Embryonic facial prominence (tissue), 1 donor: Measurements from ENCODE around the gene ROBO1.
"Not testable (repeated sequence)": the region's sequence is repeated elsewhere in the genome, so short reads cannot be mapped to it uniquely, and the experiment has no call there.

Experiments
- DNase-seq: peaks from one replicate; pipeline ENCODE4 v3.0.0-alpha.2; 2016; ENCODE audit errors: extremely low spot score

ROBO1 gene

DNA sequence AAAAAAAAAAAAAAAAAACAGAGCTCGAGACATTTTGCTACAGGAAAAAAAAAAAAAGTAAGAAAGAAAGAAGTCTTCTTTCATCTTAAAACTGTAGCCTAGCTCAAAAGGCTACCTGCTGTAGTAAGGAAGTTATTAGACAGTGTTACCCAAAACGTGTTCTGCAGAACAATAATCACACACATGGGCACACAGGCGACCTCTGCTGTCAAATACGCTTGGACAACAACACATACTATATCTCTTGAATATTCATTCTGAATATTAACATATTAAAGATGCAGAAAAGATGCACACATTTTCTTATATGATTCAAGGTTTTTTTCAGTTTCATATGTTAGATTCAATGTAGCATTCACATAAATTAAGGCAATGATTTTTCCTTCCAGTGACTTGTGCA, 215.8 kb downstream of the ROBO1 start:
- DNase-seq, result no peak

DNA sequence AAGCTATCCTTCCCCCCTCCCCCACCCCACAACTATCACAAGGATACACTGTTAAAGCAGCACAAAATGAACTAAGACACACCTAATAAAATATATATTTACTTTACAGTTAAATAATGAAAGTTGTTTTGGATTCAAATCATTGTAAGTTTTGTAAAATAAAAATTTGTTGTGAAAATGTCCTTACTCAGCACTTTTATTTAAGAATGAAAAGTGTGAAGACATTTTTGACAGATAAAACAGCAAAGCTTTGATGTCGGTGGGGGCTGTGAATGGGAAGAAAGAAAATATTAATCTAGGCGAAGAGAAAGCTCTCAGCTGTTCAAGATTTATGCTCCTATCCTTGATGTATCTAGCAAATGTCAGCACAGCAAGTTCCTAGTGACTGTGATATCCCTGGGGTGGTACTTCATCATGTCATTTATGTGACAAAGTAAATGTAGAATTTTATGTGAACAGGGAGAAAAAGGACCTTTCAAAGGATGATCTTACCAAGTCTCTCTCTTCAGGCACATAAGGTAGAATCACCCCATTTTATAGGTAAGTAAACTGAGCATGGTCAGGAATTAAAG, 216.4 kb downstream of the ROBO1 start:
- DNase-seq, result no peak

- DNase-seq, result no peak
Measured at GRCh38 chr3:79543218-79543982, 224.4 kb downstream of the ROBO1 start.

DNA sequence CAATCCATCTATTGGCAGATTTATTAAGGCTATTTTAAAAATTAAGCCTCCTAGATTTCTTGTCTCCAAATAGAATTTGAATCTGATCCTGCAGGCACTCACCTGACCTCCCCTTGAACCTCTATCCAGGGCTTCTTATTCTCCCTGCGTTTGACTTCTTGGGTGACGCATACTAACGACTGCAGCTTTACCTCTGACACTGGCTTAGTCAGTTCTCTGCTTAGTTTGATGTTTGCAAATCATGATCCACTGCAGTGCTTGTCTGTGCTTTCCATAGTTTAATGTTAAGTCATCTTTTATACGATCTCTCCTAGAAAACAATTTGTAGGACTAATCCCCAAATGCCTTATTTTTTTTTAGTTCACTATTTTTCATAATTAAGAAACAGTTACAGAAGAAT, 233.1 kb downstream of the ROBO1 start:
- DNase-seq, result no peak

GRCh38 chr3:79531566-79532295, 236.1 kb downstream of the ROBO1 start:
- DNase-seq, result no peak

- DNase-seq, result peak; percentile 16
Measured at GRCh38 chr3:79521221-79521848, 246.5 kb downstream of the ROBO1 start.

DNA sequence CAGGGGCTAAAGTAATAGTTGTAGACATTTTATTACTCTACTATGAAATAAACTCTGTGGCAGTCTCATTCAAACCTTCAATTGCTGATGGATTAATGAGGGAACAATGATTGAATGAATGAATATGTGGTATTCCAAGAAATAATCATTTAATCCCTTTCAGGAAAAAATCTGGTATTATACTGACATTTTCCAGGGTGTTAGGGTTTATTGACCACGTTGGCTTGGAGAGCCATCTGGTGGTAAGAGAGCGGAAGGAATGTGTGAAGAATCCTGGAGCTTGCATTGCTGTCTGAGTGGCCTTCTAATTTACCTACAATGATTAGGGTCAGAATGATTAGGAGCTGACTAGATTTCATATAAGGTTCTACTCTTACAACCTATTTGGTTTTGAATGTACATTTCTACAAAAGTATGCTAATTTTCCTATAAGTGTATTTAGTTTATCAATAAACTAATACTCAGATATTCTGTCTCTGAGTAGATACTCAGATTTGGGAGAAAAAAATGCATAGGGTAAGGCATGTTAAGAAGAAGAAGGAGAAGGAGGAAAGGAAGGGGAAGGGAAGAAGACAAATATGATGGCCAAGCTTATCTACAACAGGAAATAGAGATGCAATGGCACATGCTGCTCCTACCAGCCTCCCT, 249.9 kb downstream of the ROBO1 start:
- no peak for DNase-seq

DNA sequence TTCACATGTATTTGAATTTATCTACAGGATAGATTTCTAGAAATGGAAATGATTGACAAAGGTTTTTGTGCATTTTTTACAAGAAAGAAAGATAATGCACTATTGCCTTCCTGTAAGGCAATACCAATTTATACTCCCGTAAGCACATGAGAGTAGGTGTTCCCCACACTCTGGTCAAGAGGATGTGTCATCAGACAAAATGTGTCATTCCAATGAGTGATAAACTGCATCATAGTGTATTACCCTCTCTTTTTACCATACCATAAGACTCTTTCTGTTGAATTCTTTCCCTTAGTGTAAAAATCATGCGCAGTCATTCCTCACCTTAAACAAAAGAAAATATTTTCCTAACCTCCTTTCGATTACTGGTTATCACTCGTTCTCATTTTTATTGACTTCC, 251.0 kb downstream of the ROBO1 start:
- DNase-seq, result no peak

- no peak for DNase-seq
Measured at GRCh38 chr3:79515072-79515471, 252.7 kb downstream of the ROBO1 start.

DNA sequence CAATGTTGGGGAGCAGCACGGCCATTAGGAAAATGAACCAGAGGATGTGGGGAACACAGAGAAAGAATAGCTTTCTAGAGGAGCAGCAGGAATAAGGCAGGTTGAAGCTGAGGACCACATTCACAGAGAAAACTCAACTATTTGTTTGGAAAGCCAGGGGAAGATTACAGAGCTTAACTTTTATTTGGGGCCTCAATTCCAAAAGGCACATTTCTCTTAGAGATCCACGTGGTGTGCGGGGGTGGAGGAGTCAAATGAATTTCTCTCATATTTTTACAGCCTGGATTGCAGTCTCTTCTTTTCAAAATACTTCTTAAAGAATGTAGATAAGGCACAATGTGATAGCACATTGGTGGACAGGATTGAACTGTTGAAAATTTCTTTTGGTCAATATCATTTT, 253.7 kb downstream of the ROBO1 start:
- DNase-seq, result no peak

DNA sequence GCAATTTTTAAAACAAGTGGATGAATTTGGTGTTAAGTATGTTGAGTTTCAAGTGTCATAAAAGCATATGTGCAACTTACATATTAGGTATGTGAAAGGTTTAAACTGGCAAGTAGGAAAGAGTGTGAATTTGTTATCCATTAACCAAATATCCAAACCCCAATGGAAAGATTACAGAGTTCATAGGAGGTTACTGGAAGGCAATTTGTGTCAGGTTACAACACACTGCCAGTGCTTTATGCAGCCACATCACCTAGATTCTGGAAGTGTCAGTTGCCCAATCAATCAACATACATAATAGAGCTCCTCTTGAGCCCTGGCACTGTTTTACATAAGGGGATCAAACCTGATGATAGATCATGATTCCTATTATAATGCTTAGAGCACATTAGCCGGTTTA, 261.0 kb downstream of the ROBO1 start:
- no peak for DNase-seq

DNA sequence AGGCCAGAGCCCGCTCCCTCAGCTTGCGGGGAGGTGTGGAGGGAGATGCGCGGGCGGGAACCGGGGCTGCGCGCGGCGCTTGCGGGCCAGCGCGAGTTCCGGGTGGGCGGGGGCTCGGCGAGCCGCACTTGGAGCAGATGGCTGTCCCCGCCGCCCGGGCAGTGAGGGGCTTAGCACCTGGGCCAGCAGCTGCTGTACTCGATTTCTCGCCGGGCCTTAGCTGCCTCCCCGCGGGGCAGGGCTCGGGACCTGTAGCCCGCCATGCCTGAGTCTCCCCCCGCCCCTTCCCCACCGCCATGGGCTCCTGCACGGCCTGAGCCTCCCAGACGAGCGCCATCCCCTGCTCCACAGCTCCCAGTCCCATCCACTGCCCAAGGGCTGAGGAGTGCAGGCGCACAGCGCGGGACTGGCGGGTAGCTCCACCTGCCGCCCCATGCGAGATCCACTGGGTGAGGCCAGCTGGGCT, 265.5 kb downstream of the ROBO1 start:
- DNase-seq, result not testable (repeated sequence)

DNA sequence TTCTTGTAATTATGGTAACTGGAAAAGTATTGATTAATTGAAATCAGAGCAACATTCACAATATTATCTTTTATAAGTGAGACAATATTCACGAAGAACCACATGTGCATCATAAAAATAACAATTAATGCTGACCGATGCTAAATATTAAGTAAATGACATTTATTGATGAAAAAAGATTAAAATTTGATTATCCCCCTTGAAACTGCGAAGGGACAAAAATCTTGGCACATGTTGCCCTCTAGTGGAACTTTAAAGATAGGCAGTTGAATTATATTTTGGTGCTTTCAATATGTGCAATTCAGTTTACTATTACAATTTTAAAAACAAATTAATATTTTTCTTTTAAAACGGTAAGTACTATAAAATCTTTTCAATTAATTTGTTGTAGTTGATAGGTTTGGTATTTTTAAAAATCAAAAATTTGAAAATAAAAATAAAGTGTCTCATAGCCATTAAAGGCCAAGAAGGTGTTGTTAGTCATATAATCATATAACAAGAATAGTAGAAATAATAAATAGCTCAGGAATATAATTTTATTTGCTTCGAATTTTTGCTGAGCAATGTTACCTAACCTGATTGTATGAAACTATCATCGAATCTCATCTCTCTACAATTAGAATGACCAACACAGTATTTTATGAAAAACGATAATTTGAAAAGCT, 270.2 kb downstream of the ROBO1 start:
- no peak for DNase-seq

DNA sequence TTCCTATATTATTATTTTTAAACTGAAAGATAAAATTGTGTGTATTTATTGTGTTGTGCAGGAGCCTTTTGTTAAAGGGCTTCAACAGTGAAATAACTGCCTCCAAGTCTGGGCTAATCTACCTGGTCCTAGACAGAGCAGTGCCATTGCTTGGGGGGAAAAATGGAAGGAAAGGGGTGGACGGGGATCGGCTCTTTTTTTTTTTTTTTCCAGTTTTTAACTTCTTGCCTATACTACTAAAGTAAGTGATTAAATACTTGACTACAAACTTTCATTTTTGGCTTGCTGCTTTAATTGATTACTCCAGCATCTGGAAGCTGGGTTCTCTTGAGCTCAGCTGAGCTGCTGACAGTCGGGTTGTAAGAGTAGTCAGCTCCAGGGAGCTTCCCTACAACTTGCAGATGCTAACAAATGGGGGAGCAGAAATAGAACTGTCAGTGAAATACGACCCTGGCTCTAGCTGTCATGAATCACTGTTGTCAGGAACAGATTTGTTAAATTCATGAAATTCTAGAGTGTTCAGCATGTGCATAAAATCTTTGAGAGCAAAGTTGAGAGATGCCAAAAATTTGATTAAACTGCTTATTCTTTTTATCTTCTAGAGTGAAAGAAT, 276.7 kb downstream of the ROBO1 start:
- DNase-seq, result peak; percentile 20

- DNase-seq, result no peak
Measured at GRCh38 chr3:79490165-79491028, 277.4 kb downstream of the ROBO1 start.

- no peak for DNase-seq
Measured at GRCh38 chr3:79488407-79488806, 279.4 kb downstream of the ROBO1 start.

DNA sequence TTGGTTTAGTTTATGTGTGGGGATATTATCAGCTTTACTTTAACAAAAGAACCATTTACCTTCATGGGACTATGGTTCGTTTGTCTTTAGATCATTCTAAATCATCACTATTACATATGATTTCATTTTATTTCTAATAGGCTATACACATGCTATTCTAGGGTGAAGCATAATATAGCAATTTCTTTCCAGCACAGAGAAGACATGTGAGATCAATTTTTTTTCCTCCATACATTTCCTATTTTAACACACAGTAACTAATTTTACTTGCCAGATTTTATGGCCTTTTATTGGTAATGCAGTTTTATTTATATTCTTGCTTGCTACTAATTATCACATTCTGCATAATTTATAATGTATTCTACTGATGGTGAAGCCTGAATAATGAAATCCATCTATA, 287.1 kb downstream of the ROBO1 start:
- no peak for DNase-seq

DNA sequence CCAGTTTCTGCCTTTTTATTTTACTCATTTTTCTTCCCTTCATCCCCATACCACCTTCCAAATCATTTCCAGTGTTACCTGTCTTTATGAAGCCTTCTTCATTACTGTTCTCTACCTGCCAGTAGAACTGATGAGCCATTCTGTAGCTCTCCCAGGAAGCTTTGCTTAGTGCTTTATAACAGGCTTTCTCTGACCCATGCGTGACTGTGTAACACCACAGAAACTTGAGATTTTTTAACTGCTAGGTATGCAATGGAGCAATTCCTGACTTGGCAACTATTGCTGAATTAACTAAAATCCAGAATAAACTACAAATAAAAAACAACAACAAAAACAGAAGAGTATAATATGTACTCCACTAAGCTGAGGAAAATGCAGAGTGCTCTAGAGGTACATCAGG, 289.2 kb downstream of the ROBO1 start:
- DNase-seq, result no peak

GRCh38 chr3:79477242-79477641, 290.6 kb downstream of the ROBO1 start:
- no peak for DNase-seq

DNA sequence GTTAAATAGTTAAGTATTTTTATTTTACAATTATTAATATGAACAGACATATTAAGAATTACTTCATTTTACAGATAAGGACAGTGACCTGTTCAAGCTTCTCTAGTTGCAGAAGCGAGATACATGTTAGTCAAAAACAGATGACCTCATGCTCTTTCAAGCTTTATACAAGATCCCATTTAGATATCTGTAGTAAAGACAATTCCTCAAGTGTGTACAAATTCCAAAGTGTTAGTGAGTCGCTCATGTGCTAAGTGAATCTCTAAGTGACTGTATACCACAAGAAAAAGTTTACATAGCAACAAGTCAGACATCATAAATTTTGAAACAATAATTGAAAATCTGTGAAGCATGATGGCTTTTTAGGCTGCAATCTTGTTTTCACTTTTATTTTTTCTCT, 293.8 kb downstream of the ROBO1 start:
- no peak for DNase-seq
